ENCODE data around the gene ALDH3B2.
"Not testable (repeated sequence)": the region's sequence is repeated elsewhere in the genome, so short reads cannot be mapped to it uniquely, and the experiment has no call there.

ALDH3B2 gene, protein sequence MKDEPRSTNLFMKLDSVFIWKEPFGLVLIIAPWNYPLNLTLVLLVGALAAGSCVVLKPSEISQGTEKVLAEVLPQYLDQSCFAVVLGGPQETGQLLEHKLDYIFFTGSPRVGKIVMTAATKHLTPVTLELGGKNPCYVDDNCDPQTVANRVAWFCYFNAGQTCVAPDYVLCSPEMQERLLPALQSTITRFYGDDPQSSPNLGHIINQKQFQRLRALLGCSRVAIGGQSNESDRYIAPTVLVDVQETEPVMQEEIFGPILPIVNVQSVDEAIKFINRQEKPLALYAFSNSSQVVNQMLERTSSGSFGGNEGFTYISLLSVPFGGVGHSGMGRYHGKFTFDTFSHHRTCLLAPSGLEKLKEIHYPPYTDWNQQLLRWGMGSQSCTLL

GRCh38 chr11:67674442-67674871, at the start of gene ALDH3B2:
Gene ALDH3B2, minus strand, starts transcription at chr11:67674623. Its CDS starts 7,688 bp downstream, at chr11:67666935.
- no peak for DNase-seq (ENCODE audit: low read depth in 2 of 2, low spot score in 1 of 2)

- DNase-seq (ENCODE audit: low read depth in 2 of 2, low spot score in 1 of 2), result not testable (repeated sequence)
Observed at GRCh38 chr11:67723036-67723435, 48.6 kb upstream of the ALDH3B2 start.

- not testable (repeated sequence) for DNase-seq (ENCODE audit: low read depth in 2 of 2, low spot score in 1 of 2)
Observed at GRCh38 chr11:67716226-67716625, 41.8 kb upstream of the ALDH3B2 start.

GRCh38 chr11:67715801-67716200, 41.4 kb upstream of the ALDH3B2 start:
- DNase-seq (ENCODE audit: low read depth in 2 of 2, low spot score in 1 of 2), result not testable (repeated sequence)

GRCh38 chr11:67713892-67714509, 39.6 kb upstream of the ALDH3B2 start:
- DNase-seq (ENCODE audit: low read depth in 2 of 2, low spot score in 1 of 2), result peak; percentile 7 to 18

- DNase-seq (ENCODE audit: low read depth in 2 of 2, low spot score in 1 of 2), result not testable (repeated sequence)
Observed at GRCh38 chr11:67711676-67712075, 37.3 kb upstream of the ALDH3B2 start.

DNA sequence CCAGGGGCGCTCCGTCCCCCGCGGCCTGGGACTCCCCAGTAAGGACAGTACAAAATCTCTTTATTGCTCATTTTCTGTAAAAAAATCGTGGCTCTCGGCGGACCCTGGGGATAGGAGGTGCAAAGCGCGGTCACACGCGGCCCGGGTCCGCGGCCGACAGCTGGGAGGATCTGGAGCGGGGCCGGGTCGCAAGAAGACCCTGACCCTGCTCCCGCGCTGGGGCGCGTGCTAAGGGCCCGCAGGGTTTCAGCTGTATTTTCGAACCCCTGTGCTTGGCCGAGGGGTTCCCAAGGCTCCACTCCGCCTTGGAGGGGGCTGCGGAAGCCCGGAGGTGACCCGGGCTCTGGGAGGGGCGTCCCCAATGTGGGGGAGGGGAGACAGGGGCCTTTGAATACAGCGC, 36.8 kb upstream of the ALDH3B2 start:
- DNase-seq (ENCODE audit: low read depth in 2 of 2, low spot score in 1 of 2), result not testable (repeated sequence)

- DNase-seq (ENCODE audit: low read depth in 2 of 2, low spot score in 1 of 2), result not testable (repeated sequence)
Observed at GRCh38 chr11:67709806-67710205, 35.4 kb upstream of the ALDH3B2 start.

GRCh38 chr11:67705264-67705663, 30.8 kb upstream of the ALDH3B2 start:
- no peak for DNase-seq (ENCODE audit: low read depth in 2 of 2, low spot score in 1 of 2)

DNA sequence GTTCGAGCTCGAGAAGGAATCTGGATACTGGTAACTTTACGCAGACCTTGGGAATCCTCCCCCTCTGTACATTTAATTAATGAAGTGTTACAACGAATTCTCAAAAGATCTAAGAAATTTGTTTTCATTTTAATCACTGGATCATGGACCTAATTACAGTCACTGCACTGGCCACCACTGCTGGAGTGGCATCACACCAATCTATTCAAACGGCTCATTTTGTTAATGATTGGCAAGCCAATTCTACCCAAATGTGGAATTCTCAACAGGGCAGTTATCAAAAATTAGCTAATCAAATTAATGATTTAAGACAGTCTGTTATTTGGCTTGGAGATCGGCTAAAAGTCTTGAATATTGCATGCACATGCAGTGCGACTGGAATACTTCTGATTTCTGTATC, 30.1 kb upstream of the ALDH3B2 start:
- DNase-seq (ENCODE audit: low read depth in 2 of 2, low spot score in 1 of 2), result no peak

DNA sequence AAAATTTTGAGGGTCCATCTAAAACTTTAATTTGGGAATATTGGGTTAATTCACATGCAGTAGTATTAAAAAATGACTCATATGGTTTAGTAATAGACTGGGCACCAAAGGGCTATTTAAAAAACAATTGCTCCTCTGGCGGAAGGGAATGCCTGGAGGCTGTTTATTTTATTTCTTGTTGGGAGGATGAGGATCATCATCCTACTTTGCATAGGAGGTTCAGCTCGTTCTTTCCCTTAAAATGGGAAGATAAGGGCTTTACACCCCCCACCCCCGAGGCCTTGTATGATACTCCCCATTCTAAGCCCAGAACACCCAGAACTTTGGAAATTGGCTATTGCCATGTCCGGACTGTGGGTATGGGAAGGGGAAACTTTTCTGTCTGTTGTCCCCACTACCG, 29.3 kb upstream of the ALDH3B2 start:
- DNase-seq (ENCODE audit: low read depth in 2 of 2, low spot score in 1 of 2), result not testable (repeated sequence)

GRCh38 chr11:67700548-67701262, 26.3 kb upstream of the ALDH3B2 start:
- no peak for DNase-seq (ENCODE audit: low read depth in 2 of 2, low spot score in 1 of 2)

- DNase-seq (ENCODE audit: low read depth in 2 of 2, low spot score in 1 of 2), result no peak
Observed at GRCh38 chr11:67700141-67700540, 25.7 kb upstream of the ALDH3B2 start.

DNA sequence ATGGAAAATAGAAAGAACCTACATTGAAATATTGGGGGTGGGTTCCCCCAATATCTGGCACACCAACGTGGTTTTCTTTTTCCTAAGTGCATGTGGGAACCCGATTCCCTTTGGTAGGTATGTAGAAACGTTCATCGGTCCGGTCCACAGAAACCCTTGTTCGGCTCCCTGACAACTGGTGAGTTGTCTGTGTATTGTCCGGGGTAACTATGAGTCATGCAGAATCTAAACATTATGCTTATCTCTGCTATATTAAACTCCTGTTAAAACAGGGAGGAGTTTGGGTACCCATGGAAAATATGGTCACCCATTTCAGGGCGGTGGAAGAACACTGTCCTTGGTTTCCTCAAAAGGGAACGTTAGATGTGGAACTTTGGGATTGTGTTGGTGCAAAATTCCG, 25.1 kb upstream of the ALDH3B2 start:
- no peak for DNase-seq (ENCODE audit: low read depth in 2 of 2, low spot score in 1 of 2)

- DNase-seq (ENCODE audit: low read depth in 2 of 2, low spot score in 1 of 2), result no peak
Observed at GRCh38 chr11:67698247-67698646, 23.8 kb upstream of the ALDH3B2 start.

DNA sequence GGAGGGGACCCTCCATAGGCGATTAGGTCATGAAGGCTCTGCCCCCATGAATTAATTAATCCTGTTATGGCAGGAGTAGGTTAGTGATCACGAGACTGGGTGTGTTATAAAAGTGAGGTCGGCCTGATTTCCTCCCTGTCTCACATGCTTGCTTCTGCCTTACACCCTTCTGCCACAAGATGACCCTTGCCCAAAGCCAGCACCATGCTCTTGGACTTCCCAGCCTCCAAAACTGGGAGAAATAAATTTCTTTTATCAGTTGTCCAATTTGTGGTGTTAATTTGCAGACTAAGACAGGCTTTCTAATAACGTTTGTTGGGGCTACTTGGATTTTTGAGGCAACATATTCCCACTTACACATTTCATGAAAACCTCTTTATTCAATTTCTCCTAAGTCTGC, 23.4 kb upstream of the ALDH3B2 start:
- DNase-seq (ENCODE audit: low read depth in 2 of 2, low spot score in 1 of 2), result no peak

GRCh38 chr11:67696998-67697397, 22.6 kb upstream of the ALDH3B2 start:
- no peak for DNase-seq (ENCODE audit: low read depth in 2 of 2, low spot score in 1 of 2)

GRCh38 chr11:67695606-67696005, 21.2 kb upstream of the ALDH3B2 start:
- no peak for DNase-seq (ENCODE audit: low read depth in 2 of 2, low spot score in 1 of 2)

DNA sequence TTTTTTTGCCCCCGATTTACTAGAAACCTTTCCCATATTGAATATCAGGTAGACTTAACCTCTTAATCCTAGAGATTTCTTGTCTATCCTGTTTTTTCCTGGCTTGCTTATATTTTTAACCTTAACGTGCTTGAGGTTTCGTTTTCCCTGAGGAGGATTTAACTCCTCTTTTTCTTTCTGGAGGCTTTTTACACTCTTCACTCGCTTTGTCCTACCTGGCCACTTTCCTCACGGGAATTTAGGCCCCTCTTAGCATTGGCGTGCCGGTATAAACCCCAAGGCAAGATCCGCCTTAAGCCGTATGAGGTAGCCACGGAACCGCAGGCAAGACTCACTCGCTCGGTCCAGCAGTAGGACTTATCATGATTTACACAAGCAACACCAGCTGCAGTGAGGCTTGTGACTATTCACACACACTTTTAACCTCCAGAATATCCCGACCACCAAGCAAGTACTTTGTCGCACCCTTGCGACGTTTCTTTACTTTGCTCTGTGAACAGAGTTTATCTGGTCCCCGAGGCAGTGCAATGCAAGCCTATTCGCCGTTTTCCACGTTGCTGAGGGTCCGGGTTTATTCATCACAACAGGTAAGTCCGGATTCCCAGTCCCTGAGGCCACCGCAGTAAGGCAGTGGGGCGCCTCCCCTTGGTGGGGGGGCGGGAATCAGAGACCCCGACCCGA, 20.6 kb upstream of the ALDH3B2 start:
- DNase-seq (ENCODE audit: low read depth in 2 of 2, low spot score in 1 of 2), result no peak

DNA sequence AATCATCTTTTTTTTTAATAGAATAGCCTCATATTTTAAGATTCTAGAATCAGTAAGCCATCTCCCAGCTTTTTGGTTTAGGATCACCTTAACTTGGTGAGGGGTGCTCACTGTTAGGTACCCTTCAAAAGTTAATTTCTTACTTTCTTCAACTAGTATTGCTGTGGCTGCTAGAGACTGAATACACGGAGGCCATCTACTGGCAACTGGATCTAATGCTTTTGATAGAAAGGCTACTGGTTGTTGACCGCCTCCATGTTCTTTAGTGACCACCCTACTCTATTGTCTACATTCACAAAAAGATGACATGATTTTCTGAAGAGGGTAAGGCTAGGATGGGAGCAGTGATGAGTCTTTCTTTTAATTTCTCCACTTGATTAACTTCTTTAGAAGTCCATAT, 16.7 kb upstream of the ALDH3B2 start:
- no peak for DNase-seq (ENCODE audit: low read depth in 2 of 2, low spot score in 1 of 2)

DNA sequence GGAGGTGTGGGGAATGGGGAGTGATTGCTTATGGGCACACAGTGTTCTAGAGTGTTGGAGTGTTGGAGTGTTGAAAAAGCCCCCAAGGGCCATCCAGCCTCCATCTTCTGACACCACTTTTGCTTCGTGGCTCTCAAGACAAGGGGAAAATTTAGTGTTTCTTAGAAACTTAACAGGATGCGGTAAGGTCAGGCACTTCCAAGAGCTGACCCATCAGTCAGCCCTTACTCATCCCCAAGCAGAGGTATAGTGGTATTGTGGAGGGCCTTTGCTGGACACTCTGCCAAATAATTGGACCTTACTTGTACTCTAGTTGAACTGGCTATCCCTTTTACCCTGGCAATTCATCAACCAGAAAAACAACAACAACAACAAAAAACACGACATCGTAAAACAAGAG, 14.8 kb upstream of the ALDH3B2 start:
- no peak for DNase-seq (ENCODE audit: low read depth in 2 of 2, low spot score in 1 of 2)

All from stimulated activated CD8-positive, alpha-beta memory T cell treated with anti-CD3 and anti-CD28 coated beads, Interleukin-4, amount 100 ng/mL, for 1 hour (primary cell).